Ishikawa (cell line): ENCODE measurements around the gene STEAP3.

ENCODE experiments used
- CEBPB ChIP-seq: IDR thresholded peaks from 2 replicates; pipeline ENCODE4 v1.6.1; 2012
- CREB1 ChIP-seq: IDR thresholded peaks from 2 replicates; pipeline ENCODE4 v1.6.1; 2012; ENCODE audit warnings: low read depth
- EGR1 ChIP-seq: IDR thresholded peaks from 2 replicates; pipeline ENCODE4 v1.6.1; 2012
- EP300 ChIP-seq: IDR thresholded peaks from 2 replicates; pipeline ENCODE4 v1.6.1; 2012; ENCODE audit warnings: borderline replicate concordance
- FOXM1 ChIP-seq: IDR thresholded peaks from 2 replicates; pipeline ENCODE4 v1.6.1; 2012; ENCODE audit warnings: low read depth, borderline replicate concordance
- NFIC ChIP-seq: IDR thresholded peaks from 2 replicates; pipeline ENCODE4 v1.6.1; 2012
- RAD21 ChIP-seq: IDR thresholded peaks from 2 replicates; pipeline ENCODE4 v1.6.1; 2012; ENCODE audit warnings: low read depth
- TAF1 ChIP-seq: IDR thresholded peaks from 2 replicates; pipeline ENCODE4 v1.6.1; 2012; ENCODE audit warnings: low read depth, mild to moderate bottlenecking
- TCF12 ChIP-seq: IDR thresholded peaks from 2 replicates; pipeline ENCODE4 v1.6.1; 2012; ENCODE audit warnings: low read depth
- TEAD4 ChIP-seq: IDR thresholded peaks from 2 replicates; pipeline ENCODE4 v1.6.1; 2012
- YY1 ChIP-seq: IDR thresholded peaks from 2 replicates; pipeline ENCODE4 v1.6.1; 2012; ENCODE audit warnings: low read depth
- ZBTB7A ChIP-seq: IDR thresholded peaks from 2 replicates; pipeline ENCODE4 v1.6.1; 2012; ENCODE audit warnings: low read depth
- TF ChIP-seq, protein P1 (sequence below): IDR thresholded peaks from 2 replicates; pipeline ENCODE4 v1.6.1; 2012
- TF ChIP-seq, protein P2 (sequence below): IDR thresholded peaks from 2 replicates; pipeline ENCODE4 v1.6.1; 2012
- TF ChIP-seq, protein P3 (sequence below): IDR thresholded peaks from 2 replicates; pipeline ENCODE4 v1.6.1; 2012; ENCODE audit warnings: low read depth, mild to moderate bottlenecking

STEAP3 gene

DNA sequence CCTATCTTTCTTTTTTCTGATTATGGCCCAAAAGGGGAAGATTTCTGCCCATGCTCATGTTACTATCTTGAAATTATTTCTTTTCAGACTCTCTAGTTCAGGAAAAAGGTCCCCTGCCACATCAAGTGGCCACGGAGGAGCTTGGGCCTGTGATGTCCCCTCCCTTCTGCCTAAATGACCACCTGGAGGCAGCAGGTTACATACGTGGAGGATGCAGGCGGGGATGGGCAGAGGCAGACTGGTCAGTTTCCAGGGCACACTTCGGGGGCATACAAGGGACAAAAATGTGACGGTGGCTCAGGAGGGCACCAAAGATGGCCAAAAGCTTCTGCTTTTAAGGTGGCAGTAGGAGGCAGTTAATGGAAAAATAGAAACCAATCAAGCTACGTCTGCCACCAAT, 30.7 kb upstream of the STEAP3 start:
- TF ChIP-seq EP300 = no peak
- TF ChIP-seq ZBTB7A = no peak
- TF ChIP-seq, protein P1, sequence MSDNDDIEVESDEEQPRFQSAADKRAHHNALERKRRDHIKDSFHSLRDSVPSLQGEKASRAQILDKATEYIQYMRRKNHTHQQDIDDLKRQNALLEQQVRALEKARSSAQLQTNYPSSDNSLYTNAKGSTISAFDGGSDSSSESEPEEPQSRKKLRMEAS = no peak
- no peak for TF ChIP-seq TCF12
- no peak for TF ChIP-seq TEAD4
- TF ChIP-seq CEBPB = no peak
- no peak for TF ChIP-seq NFIC
- TF ChIP-seq, protein P2, sequence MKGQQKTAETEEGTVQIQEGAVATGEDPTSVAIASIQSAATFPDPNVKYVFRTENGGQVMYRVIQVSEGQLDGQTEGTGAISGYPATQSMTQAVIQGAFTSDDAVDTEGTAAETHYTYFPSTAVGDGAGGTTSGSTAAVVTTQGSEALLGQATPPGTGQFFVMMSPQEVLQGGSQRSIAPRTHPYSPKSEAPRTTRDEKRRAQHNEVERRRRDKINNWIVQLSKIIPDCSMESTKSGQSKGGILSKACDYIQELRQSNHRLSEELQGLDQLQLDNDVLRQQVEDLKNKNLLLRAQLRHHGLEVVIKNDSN = no peak
- no peak for TF ChIP-seq TAF1
- TF ChIP-seq CREB1 = no peak
- no peak for TF ChIP-seq RAD21
- TF ChIP-seq YY1 = no peak
- TF ChIP-seq, protein P3, sequence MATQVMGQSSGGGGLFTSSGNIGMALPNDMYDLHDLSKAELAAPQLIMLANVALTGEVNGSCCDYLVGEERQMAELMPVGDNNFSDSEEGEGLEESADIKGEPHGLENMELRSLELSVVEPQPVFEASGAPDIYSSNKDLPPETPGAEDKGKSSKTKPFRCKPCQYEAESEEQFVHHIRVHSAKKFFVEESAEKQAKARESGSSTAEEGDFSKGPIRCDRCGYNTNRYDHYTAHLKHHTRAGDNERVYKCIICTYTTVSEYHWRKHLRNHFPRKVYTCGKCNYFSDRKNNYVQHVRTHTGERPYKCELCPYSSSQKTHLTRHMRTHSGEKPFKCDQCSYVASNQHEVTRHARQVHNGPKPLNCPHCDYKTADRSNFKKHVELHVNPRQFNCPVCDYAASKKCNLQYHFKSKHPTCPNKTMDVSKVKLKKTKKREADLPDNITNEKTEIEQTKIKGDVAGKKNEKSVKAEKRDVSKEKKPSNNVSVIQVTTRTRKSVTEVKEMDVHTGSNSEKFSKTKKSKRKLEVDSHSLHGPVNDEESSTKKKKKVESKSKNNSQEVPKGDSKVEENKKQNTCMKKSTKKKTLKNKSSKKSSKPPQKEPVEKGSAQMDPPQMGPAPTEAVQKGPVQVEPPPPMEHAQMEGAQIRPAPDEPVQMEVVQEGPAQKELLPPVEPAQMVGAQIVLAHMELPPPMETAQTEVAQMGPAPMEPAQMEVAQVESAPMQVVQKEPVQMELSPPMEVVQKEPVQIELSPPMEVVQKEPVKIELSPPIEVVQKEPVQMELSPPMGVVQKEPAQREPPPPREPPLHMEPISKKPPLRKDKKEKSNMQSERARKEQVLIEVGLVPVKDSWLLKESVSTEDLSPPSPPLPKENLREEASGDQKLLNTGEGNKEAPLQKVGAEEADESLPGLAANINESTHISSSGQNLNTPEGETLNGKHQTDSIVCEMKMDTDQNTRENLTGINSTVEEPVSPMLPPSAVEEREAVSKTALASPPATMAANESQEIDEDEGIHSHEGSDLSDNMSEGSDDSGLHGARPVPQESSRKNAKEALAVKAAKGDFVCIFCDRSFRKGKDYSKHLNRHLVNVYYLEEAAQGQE = no peak
- no peak for TF ChIP-seq FOXM1
- no peak for TF ChIP-seq EGR1

DNA sequence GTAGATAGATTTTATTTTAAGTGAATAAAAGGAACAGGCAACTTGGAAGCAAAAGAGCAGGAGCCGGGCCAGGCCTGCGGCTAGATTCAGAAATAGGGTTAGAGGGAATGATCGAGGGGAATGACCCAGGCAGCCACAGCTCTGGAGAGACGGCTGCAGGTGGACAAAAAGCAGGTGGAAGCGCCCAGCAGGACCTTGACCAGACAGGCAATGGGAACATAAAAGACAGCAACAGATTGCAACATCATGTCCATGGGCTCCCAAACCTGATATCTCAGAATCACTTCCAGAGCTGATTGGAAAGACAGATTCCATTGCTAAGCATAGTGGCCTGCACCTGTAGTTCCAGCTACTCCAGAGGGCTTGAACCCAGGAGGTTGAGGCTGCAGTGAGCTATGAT, 28.6 kb upstream of the STEAP3 start:
- TF ChIP-seq TCF12 (no peak), FOXM1 (no peak), EGR1 (no peak), TAF1 (no peak), TEAD4 (no peak), CREB1 (no peak), CEBPB (no peak), ZBTB7A (no peak), EP300 (no peak), RAD21 (no peak), YY1 (no peak), NFIC (no peak)
- TF ChIP-seq, protein P1 = no peak
- TF ChIP-seq, protein P3 = no peak
- TF ChIP-seq, protein P2 = no peak

DNA sequence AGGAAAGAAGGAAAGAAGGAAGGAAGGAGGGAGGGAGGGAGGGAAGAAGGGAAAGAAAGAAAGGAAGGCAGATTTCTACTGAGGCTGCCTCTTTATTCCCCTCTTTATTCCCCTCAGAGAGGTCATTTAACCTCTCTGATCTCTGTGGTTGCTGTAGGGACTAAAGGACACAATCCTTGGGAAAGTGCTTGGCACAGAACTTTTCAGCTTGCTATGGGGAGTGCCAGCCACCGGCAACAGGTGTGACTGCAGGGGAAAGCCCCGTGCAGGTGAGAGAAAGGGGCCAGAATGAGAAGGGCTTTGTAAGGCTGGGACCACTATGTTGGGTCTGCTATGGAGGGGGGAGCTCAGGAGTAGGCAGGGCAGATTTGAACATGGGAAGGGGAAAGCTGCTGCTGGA, 27.7 kb upstream of the STEAP3 start:
- TF ChIP-seq TAF1 (no peak), RAD21 (no peak), NFIC (no peak), TEAD4 (no peak), YY1 (no peak), EGR1 (no peak), TCF12 (no peak)

DNA sequence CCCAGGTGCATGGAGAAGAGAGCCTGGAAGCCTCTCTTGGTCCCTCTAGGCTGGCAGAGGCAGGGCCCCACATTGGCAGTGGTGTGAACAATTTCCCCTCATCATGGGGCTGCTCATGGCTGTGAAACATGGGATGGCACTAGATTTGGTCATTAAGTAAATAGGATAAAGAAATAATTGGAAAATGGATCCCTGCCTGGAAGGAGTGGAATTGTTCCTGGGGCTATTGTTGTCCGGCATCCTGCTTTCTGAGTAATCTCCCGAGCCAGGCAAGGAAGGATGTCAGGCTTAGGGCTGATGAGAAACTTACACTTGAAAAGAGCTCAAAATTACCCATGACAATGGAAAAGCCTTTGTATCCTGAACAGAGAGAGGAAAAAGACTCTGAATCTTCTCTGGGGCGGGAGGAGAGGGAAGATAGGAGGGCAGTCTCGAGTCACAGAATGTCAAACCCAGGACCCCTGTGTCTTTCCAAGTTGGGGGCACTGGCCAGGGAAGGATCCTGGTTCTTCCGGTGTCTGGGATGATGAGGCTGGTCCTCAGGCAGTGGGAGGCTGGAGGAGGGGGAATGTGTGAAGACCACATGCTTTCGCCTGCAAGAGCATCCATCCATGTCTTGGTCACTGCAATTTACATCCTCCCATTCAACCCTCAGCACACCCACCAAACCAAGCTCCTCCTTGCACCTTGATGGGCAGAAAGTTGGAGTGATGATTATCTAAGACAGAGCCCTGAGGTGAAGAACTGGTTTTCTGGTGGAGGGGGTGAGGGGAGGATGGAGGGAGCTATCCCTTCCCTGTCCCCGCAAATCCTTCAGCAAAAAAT, 27.1 kb upstream of the STEAP3 start:
- TF ChIP-seq CREB1 (no peak), RAD21 (no peak), EGR1 (no peak)

DNA sequence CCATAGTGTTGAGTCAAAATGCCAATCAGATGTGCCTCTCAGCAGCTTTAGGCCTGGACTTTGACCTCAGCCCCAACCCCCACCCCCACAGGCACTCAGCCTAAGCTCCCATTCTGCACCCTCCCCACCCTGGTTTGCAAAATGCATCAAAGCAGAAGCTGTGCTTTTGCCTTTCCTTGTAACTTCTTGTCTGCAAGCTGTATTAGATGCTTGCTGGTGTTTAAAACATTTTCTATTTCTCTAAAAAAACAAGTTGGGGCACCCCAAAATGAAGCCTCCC, 26.6 kb upstream of the STEAP3 start:
- no peak for TF ChIP-seq RAD21
- no peak for TF ChIP-seq YY1
- TF ChIP-seq EP300 = no peak
- TF ChIP-seq TEAD4 = no peak
- TF ChIP-seq, protein P2 = no peak
- no peak for TF ChIP-seq CREB1
- no peak for TF ChIP-seq EGR1
- no peak for TF ChIP-seq FOXM1
- no peak for TF ChIP-seq CEBPB
- no peak for TF ChIP-seq ZBTB7A
- TF ChIP-seq, protein P1 = no peak
- no peak for TF ChIP-seq TAF1
- no peak for TF ChIP-seq TCF12
- TF ChIP-seq NFIC = no peak
- TF ChIP-seq, protein P3 = no peak
